Measurements from ENCODE around the gene IARS2. TPM values are rescaled to one million over a fixed set of nuclear protein-coding genes. Genes with fewer than 3 reads are reported as not detected.

Gene IARS2
- total RNA-seq, 1 donor from 2014 or later = 67.0 TPM

GRCh38 chr1:220182111-220182510 lies 88.2 kb downstream of the IARS2 start:
- TF ChIP-seq CTCF (IDR thresholded peaks at IDR 0.05) = no peak
- Mint-ChIP-seq H3K4me3 (ENCODE audit: unreplicated experiment) (peak overlapping the region; percentile 5), H3K27ac (ENCODE audit: unreplicated experiment) (peak overlapping the region; percentile 83), H3K27me3 (ENCODE audit: unreplicated experiment) (no peaks in the 10 kb centered on the region), H3K9me3 (ENCODE audit: unreplicated experiment) (no peaks in the 10 kb centered on the region), H3K36me3 (ENCODE audit: unreplicated experiment) (peaks cover 41% of the 10 kb centered on the region), H3K4me1 (ENCODE audit: unreplicated experiment) (peaks cover 42% of the 10 kb centered on the region)
- no peak for DNase-seq (ENCODE audit: extremely low spot score, unreplicated experiment)

- H3K27ac Mint-ChIP-seq (ENCODE audit: unreplicated experiment) = peak overlapping the region; percentile 83
- H3K9me3 Mint-ChIP-seq (ENCODE audit: unreplicated experiment) = no peaks in the 10 kb centered on the region
- peaks cover 42% of the 10 kb centered on the region for H3K4me1 Mint-ChIP-seq (ENCODE audit: unreplicated experiment)
- H3K36me3 Mint-ChIP-seq (ENCODE audit: unreplicated experiment) = peaks cover 41% of the 10 kb centered on the region
- no peaks in the 10 kb centered on the region for H3K27me3 Mint-ChIP-seq (ENCODE audit: unreplicated experiment)
- TF ChIP-seq CTCF (IDR thresholded peaks at IDR 0.05) = no peak
- no peak for DNase-seq (ENCODE audit: extremely low spot score, unreplicated experiment)
- peak overlapping the region; percentile 5 for H3K4me3 Mint-ChIP-seq (ENCODE audit: unreplicated experiment)
These were observed 88.7 kb downstream of the IARS2 start for GRCh38 chr1:220182656-220183055.

GRCh38 chr1:220184506-220184905 lies 90.6 kb downstream of the IARS2 start:
- H3K36me3 Mint-ChIP-seq (ENCODE audit: unreplicated experiment) = peaks cover 39% of the 10 kb centered on the region
- H3K27ac Mint-ChIP-seq (ENCODE audit: unreplicated experiment) = peak overlapping the region; percentile 68
- peaks cover 38% of the 10 kb centered on the region for H3K4me1 Mint-ChIP-seq (ENCODE audit: unreplicated experiment)
- DNase-seq (ENCODE audit: extremely low spot score, unreplicated experiment) = no peak
- no peaks in the 10 kb centered on the region for H3K9me3 Mint-ChIP-seq (ENCODE audit: unreplicated experiment)
- no peak for TF ChIP-seq CTCF (IDR thresholded peaks at IDR 0.05)
- H3K4me3 Mint-ChIP-seq (ENCODE audit: unreplicated experiment) = no peak overlapping the region
- H3K27me3 Mint-ChIP-seq (ENCODE audit: unreplicated experiment) = no peaks in the 10 kb centered on the region

- Mint-ChIP-seq H3K27ac (ENCODE audit: unreplicated experiment) (no peak overlapping the region), H3K27me3 (ENCODE audit: unreplicated experiment) (no peaks in the 10 kb centered on the region), H3K36me3 (ENCODE audit: unreplicated experiment) (peaks cover 23% of the 10 kb centered on the region), H3K4me1 (ENCODE audit: unreplicated experiment) (peaks cover 27% of the 10 kb centered on the region), H3K9me3 (ENCODE audit: unreplicated experiment) (no peaks in the 10 kb centered on the region), H3K4me3 (ENCODE audit: unreplicated experiment) (no peak overlapping the region)
- no peak for DNase-seq (ENCODE audit: extremely low spot score, unreplicated experiment)
- no peak for TF ChIP-seq CTCF (IDR thresholded peaks at IDR 0.05)
These were observed 92.8 kb downstream of the IARS2 start for GRCh38 chr1:220186752-220187151.

- no peak for DNase-seq (ENCODE audit: extremely low spot score, unreplicated experiment)
- H3K4me1 Mint-ChIP-seq (ENCODE audit: unreplicated experiment) = peaks cover 14% of the 10 kb centered on the region
- peaks cover 31% of the 10 kb centered on the region for H3K36me3 Mint-ChIP-seq (ENCODE audit: unreplicated experiment)
- H3K4me3 Mint-ChIP-seq (ENCODE audit: unreplicated experiment) = no peak overlapping the region
- TF ChIP-seq CTCF (IDR thresholded peaks at IDR 0.05) = no peak
- no peak overlapping the region for H3K27ac Mint-ChIP-seq (ENCODE audit: unreplicated experiment)
- H3K27me3 Mint-ChIP-seq (ENCODE audit: unreplicated experiment) = no peaks in the 10 kb centered on the region
- H3K9me3 Mint-ChIP-seq (ENCODE audit: unreplicated experiment) = no peaks in the 10 kb centered on the region
These were observed 94.6 kb downstream of the IARS2 start for GRCh38 chr1:220188538-220188937.
